ENCODE data around the gene KRT16. TPM values are rescaled to one million over a fixed set of nuclear protein-coding genes. Genes with fewer than 3 reads are reported as not detected.
"Not testable (repeated sequence)": the region's sequence is repeated elsewhere in the genome, so short reads cannot be mapped to it uniquely, and the experiment has no call there.

KRT16 gene
- total RNA-seq, 4 donors from 2014 or later, result 65.7 to 772 (median 341) TPM

- no peak overlapping the region for H3K4me3 ChIP-seq
- 50% methylated on average over 12 of the region's 13 CpGs for WGBS
- H3K36me3 ChIP-seq, result no peaks in the 10 kb centered on the region
- DNase-seq (ENCODE audit: low spot score in 2 of 2), result peak in 1 of 2 donors; percentile 55
- peaks cover 20% of the 10 kb centered on the region for H3K27me3 ChIP-seq
- TF ChIP-seq POLR2A (IDR thresholded peaks at IDR 0.05) (no peak), POLR2AphosphoS5 (IDR thresholded peaks at IDR 0.05) (no peak), EP300 (IDR thresholded peaks at IDR 0.05) (no peak)
- TF ChIP-seq, protein P1, sequence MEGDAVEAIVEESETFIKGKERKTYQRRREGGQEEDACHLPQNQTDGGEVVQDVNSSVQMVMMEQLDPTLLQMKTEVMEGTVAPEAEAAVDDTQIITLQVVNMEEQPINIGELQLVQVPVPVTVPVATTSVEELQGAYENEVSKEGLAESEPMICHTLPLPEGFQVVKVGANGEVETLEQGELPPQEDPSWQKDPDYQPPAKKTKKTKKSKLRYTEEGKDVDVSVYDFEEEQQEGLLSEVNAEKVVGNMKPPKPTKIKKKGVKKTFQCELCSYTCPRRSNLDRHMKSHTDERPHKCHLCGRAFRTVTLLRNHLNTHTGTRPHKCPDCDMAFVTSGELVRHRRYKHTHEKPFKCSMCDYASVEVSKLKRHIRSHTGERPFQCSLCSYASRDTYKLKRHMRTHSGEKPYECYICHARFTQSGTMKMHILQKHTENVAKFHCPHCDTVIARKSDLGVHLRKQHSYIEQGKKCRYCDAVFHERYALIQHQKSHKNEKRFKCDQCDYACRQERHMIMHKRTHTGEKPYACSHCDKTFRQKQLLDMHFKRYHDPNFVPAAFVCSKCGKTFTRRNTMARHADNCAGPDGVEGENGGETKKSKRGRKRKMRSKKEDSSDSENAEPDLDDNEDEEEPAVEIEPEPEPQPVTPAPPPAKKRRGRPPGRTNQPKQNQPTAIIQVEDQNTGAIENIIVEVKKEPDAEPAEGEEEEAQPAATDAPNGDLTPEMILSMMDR (IDR thresholded peaks at IDR 0.05), result no peak
- H3K4me1 ChIP-seq, result peaks cover 29% of the 10 kb centered on the region
- no peak overlapping the region for H3K27ac ChIP-seq
- no peaks in the 10 kb centered on the region for H3K9me3 ChIP-seq
These were observed 5.9 kb upstream of the KRT16 start for GRCh38 chr17:41618341-41619035.

DNA sequence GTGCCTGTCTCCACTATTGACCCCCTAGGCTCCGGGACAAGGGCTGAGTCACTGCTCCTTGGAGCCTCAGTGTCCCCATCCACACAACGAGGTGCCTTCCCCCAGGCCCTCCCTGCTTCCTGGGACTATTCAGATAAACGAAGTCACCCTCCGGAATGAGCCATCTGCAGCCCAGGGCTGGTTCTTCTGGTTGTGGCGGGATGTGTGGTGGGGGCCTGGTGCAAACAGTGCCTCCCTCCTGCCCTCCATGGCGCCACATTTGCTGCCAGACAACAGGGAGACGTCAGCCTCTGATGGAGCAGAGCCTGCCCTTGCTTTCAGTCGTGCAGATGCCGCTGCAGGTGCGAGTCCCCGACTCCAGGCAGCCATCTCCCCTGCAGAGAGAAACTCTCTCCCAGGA lies 5.1 kb upstream of the KRT16 start:
- Histone ChIP-seq H3K9me3 (no peaks in the 10 kb centered on the region), H3K4me1 (peaks cover 21% of the 10 kb centered on the region), H3K27me3 (peaks cover 20% of the 10 kb centered on the region), H3K27ac (no peak overlapping the region), H3K4me3 (no peak overlapping the region), H3K36me3 (no peaks in the 10 kb centered on the region)
- DNase-seq (ENCODE audit: low spot score in 2 of 2), result peak in 1 of 2 donors; percentile 31
- no peak for TF ChIP-seq EP300 (IDR thresholded peaks at IDR 0.05)
- TF ChIP-seq POLR2AphosphoS5 (IDR thresholded peaks at IDR 0.05), result no peak
- no peak for TF ChIP-seq POLR2A (IDR thresholded peaks at IDR 0.05)
- WGBS, result 51% methylated on average over 9 of the region's 11 CpGs

- H3K9me3 ChIP-seq, result no peaks in the 10 kb centered on the region
- DNase-seq (ENCODE audit: low spot score in 2 of 2), result peak in 1 of 2 donors; percentile 40
- no peak overlapping the region for H3K4me3 ChIP-seq
- no peaks in the 10 kb centered on the region for H3K36me3 ChIP-seq
- peaks cover 23% of the 10 kb centered on the region for H3K4me1 ChIP-seq
- 90% methylated on average over 2 of the region's 3 CpGs for WGBS
- no peak for TF ChIP-seq POLR2AphosphoS5 (IDR thresholded peaks at IDR 0.05)
- TF ChIP-seq, protein P1 (IDR thresholded peaks at IDR 0.05), result no peak
- TF ChIP-seq EP300 (IDR thresholded peaks at IDR 0.05), result no peak
- no peak for TF ChIP-seq POLR2A (IDR thresholded peaks at IDR 0.05)
- H3K27ac ChIP-seq, result no peak overlapping the region
- H3K27me3 ChIP-seq, result peaks cover 20% of the 10 kb centered on the region
These were observed 4.6 kb upstream of the KRT16 start for GRCh38 chr17:41617136-41617535.

DNA sequence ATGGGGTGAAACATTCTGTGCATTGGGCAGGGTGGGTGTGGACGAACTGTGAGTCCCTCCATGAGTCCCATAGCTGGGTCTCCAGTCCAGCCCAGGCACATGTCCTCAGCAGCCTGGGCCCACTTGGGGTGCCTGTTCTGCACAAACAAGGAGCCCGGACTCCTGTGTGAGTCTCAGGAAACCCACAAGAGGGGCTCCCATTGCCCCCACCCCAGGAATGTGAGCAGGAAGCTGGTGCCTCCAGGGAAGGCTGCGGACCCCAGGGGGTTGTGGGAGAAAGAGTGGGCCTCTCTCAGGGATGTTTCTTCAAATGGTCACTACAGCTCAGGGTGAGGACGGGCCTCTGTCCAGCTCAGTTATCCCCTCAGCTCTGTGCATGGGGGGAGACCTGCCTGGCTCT lies 3.9 kb upstream of the KRT16 start:
- not testable (repeated sequence) for H3K27ac ChIP-seq, H3K4me3 ChIP-seq, H3K9me3 ChIP-seq, H3K36me3 ChIP-seq
- H3K27me3 ChIP-seq, result peaks cover 20% of the 10 kb centered on the region
- WGBS, result 100% methylated on average over 1 of the region's 4 CpGs
- peaks cover 26% of the 10 kb centered on the region for H3K4me1 ChIP-seq
- peak in 1 of 2 donors; percentile 49 for DNase-seq (ENCODE audit: low spot score in 2 of 2)

- peaks cover 22% of the 10 kb centered on the region for H3K27me3 ChIP-seq
- no peaks in the 10 kb centered on the region for H3K36me3 ChIP-seq
- 37% methylated on average over 7 of the region's 7 CpGs for WGBS
- H3K9me3 ChIP-seq, result no peaks in the 10 kb centered on the region
- DNase-seq (ENCODE audit: low spot score in 2 of 2), result peak in 1 of 2 donors; percentile 52
- H3K27ac ChIP-seq, result no peak overlapping the region
- TF ChIP-seq EP300 (IDR thresholded peaks at IDR 0.05) (no peak), POLR2A (IDR thresholded peaks at IDR 0.05) (no peak), POLR2AphosphoS5 (IDR thresholded peaks at IDR 0.05) (no peak)
- TF ChIP-seq, protein P1 (IDR thresholded peaks at IDR 0.05), result no peak
- peaks cover 16% of the 10 kb centered on the region for H3K4me1 ChIP-seq
- no peak overlapping the region for H3K4me3 ChIP-seq
These were observed 2.9 kb upstream of the KRT16 start for GRCh38 chr17:41615454-41615853.

- H3K27ac ChIP-seq, H3K4me3 ChIP-seq, H3K36me3 ChIP-seq, H3K9me3 ChIP-seq: not testable (repeated sequence)
- peaks cover 16% of the 10 kb centered on the region for H3K4me1 ChIP-seq
- peak in 1 of 2 donors; percentile 30 for DNase-seq (ENCODE audit: low spot score in 2 of 2)
- peaks cover 22% of the 10 kb centered on the region for H3K27me3 ChIP-seq
- 71% methylated on average over 9 of the region's 9 CpGs for WGBS
These were observed 2.2 kb upstream of the KRT16 start for GRCh38 chr17:41614767-41615166.

DNA sequence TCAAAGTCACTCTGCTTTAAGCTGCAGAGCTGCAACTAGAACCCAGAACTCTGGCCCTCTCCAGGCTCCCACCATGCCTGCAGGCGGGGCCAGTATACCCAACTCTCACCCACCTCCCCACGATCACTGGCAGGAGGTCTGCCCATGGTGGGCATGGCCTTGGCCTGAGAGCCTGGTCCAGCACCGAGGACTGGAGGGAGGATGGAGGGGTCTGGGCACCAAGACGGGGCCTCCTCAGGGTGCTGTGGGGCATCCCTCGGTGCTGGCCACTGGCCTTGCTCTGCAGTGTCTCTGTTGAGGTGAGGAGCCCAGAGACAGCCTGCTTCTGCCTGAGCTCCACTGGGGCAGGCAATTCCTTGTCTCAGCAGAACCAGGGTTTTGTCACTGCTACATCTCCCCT lies 1.5 kb upstream of the KRT16 start:
- Histone ChIP-seq H3K36me3 (no peaks in the 10 kb centered on the region), H3K9me3 (no peaks in the 10 kb centered on the region), H3K4me1 (peaks cover 16% of the 10 kb centered on the region), H3K4me3 (no peak overlapping the region), H3K27me3 (peaks cover 17% of the 10 kb centered on the region), H3K27ac (no peak overlapping the region)
- TF ChIP-seq, protein P1 (IDR thresholded peaks at IDR 0.05), result no peak
- TF ChIP-seq EP300 (IDR thresholded peaks at IDR 0.05) (no peak), POLR2A (IDR thresholded peaks at IDR 0.05) (no peak), POLR2AphosphoS5 (IDR thresholded peaks at IDR 0.05) (no peak)
- DNase-seq (ENCODE audit: low spot score in 2 of 2), result peak in 1 of 2 donors; percentile 52
- WGBS, result 80% methylated on average over 1 of the region's 5 CpGs
